Stimulated activated CD4-positive, alpha-beta T cell treated with anti-CD3 and anti-CD28 coated beads, Interleukin-12 subunit alpha, Interleukin-12 subunit beta, amount 100 ng/mL, for 48 hours (primary cell): Measurements from ENCODE around the gene CYYR1.

ENCODE experiments used
- DNase-seq, 3 donors: peaks; one replicate each; pipeline ENCODE4 v3.0.0-alpha.2; 2020; ENCODE audit warnings: low read depth in 2 of 3, low spot score in 1 of 3

Gene CYYR1

DNA sequence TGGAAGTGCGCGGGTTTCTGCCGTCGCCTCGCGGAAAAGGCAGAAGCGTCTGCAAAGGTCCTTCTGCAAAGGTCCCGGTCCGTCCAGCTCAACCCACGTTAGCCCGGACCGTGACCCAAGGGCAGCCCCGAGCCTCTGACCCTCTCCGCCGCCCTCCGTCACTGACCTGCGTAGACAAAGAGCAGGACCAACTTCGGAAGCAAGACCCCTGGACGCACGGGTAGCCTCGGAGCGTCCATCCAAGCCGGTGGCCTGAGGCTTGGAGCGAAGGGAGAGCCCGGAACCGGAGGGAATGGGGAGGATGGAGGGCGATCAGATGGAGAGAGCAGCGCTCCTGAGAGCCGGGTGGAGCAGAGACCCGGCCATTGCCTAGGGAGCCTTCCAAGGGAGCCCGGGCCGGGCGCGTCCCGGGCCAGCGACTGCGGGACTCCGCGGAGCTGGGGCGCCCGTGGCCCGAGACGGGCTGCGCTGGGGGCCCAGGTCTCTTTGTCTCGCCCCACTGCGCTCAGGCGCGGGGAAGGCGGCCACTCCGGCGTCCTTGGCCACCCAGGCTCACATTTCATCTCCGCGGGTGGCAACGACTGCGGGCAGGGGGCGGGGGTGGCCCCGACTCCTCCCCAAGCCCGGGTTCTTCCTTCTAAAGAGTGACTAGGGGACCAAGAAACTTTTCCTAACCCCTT, at the start of gene CYYR1:
CYYR1 (minus strand) TSS at position 585 of the 680 bp plus-strand sequence; CDS start at position 239, 346 bp downstream.
- DNase-seq: no peak

DNA sequence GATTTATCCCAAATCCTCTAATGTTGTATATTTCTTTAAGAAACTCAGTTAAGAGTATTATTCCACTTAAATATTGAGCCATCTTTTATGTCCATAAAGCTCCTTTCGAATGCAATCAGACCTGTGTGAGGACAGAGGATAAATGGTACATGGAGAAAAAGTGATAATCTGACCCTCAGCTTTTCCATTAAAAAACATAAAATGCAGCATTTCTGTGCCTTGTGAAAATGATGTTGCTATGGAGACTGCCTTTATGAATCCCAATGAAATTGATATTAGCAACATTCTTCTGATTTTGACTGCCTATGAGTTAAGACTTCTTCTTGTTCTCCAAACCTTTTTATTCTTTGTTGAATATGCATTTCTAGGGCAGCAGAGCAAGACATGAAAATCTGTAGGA, 44.1 kb upstream of the CYYR1 start:
- no peak for DNase-seq

DNA sequence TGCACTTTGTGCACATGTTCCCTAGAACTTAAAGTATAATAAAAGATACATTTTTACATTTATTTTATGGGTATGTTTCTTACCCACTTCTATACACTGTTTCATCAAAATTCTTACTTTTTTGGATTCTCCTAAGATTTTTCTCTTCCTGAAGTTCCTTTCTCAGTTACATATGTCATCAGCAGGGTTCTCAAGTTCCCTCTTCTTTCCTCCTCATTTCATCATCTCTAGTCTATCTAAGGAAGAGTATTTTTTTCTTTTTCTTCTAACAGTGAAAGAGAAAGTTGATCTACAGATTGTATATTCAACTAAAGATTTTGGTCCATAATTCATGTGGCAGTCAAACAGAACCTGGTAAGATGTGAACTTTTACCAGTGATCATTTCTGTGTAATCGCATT, 41.2 kb upstream of the CYYR1 start:
- DNase-seq: no peak

DNA sequence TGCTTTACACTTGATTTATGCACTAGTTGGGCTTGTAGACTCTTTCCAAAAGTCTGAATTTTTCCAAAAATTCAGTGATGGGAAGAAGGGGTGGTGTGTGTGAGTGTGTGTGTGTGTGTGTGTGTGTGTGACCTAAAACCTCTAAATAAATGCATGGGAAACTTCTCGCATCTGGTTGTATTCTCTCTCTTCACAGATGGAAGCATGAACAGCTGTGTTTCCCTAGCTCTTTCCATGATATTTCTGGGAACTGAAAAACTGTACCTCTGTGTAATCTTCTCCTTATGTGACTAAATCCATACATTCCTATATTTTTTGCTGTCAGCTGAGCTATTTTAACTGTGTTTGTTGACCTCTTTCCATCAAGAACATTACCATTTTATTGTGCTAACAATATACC, 26.2 kb upstream of the CYYR1 start:
- DNase-seq: no peak

DNA sequence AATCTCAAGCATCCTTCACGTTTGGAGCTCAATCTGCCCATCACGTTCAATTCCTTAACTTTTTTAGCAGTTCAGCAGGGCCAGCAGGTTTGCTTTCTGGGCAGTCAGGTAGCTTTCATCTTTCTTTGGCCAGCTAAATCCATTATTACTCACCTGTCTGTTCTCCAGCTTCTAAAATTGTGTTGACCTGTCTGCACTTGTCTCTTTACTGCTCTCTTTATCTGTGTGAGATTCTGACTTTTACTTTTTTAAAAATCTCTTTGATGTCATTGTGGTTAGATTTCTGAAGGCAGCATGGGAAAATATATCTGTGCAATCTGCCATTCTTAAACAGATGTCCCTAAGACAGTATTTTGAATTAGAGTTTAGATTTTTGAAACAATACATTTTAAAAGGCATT, 24.9 kb upstream of the CYYR1 start:
- DNase-seq: no peak

DNA sequence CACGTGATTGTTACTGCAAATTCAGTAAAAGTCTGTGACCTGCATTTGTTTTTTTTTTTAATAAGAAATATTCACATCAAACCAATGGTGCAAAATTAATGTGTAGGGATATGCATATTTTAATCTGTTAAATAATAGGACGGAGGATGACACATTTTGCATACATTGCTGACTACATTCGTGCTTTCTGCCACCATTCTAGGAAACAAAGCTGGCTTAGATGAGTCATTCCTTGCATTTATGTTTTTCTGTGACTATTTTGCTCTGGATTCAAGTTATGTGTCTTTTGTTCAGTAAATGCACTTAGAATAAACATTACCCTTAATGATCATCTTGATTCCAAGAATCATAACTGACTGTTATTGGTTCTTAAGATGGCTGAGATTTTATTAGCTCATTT, 23.9 kb upstream of the CYYR1 start:
- DNase-seq: no peak

DNA sequence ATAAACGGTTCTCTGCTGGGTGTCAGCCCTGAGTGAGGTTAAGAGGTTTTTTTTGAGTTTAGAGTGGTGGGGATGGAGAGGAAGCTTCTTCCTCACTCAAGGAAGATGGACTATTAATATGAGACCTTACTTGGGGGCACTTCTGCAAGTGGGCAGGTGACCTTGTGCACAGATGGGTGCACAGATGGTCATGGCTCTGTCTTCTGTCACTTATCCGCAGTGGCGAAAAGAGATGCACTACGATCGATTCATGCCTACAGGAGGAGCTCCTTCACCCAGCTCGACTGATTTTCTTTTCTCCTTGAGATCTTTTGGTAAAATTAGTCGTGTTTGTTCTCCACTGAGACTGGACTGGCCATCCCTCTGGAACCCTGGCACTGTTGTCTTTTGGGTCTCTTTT, 22.9 kb upstream of the CYYR1 start:
- no peak for DNase-seq

DNA sequence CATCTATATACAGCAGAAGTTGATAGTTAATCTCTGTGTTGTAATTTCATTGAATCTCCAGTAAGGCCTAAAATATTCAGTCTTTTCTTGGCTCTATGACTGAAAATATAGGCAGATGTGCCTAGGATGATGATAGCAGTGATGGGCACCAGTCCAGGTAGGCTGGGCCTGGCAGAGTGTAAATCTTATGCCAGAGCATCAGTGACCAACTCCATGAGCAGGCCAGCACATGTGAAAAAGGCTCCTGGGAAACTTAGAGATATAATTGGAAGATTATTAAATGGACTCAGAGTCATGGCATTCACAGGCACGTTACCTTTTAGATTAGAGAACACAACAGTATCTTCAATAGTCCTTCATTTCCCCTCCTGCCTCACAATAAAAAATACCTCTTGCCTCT, 20.7 kb upstream of the CYYR1 start:
- DNase-seq: no peak

DNA sequence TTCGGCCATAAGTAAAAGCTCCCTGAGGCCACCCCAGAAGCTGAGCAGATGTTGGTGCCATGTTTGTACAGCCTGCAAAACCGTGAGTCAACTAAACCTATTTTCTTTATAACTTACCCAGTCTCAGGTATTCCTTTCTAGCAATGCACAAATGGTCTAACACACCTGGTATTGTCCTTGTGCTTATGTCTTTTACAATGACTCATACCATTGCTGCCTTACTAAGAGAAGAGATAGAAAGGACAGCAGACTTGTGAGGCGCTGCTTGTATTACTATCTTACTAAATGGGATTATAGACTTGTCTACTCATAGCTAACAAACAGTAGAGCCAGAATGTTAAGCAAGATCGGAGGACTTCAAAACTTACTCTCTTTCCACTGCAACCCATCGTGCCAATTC, 18.5 kb upstream of the CYYR1 start:
- DNase-seq: no peak

DNA sequence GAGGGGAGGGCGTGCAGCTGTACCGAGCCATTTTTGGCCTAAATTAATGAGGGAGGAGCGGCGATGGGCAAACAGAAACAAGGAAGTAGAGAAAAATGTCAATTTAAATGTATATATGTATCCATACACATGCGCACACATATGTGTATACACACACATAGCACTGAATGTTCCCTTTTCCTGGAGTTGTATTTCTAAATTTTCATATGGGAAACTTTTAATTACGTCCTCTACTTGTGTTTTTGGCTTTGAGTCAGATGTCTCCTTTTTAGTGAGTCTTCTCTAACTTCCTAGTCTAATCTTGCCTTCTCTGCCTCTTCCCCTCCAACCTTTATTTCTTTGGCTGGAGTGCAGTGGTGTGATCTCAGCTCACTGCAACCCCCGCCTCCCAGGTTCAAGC, 15.4 kb upstream of the CYYR1 start:
- no peak for DNase-seq

DNA sequence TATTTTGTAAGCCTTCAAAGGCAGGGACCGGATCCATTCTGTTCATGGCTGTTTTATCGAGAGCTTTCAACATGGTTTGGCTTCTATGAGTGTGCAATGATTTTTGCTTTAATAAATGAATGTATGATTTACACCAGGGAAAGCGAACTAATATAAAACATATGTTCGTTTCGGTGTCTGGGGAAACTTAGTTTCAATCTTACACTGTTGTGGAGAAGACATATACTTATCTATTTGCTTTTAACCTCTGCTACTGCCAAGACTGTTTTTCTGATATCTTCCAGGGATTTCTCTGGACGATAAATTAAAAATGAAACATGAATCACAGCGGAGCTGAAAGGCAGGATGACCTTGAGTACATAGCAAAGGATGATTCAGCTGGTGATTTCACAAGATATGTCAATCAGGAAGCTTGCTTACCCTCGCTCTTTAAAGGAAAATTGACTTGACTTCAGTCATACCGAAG, 14.7 kb upstream of the CYYR1 start:
- no peak for DNase-seq

DNA sequence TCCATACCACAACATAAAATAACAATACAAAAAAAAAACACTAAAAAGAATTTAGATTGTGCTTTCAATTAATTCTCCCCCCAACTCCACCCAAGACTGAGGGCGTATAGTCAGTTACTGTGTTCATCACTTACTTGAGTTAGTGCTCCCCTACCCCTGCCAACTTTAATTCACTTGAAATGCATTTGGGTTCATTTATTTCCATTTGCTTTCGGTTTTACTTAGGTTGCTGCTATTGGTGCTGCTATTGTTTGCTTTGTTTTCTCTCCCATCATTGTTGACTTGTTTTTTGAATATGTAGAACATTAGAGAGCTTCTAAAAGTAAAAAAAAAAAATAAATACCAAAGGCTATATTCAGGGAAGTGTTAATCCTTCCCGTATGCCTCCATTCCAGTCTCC, 10.7 kb upstream of the CYYR1 start:
- DNase-seq: no peak

DNA sequence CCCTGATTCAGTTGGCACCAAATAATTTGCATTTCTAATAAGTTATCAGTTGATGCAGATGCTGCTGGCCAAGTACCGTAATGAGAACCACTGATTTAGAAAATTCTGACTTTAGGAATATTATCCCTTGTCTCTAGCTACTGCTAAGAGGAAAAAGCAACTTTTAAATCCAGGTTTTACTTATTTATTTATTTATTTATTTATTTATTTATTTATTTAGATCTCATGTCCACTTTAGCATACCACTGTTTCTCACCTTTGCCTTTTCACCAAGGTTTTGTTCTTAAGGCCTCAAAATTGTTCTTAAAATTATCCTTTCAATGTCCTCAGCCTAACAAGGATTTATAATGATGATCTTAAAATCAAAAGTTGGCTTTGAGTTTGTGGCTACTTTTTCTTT, 8.7 kb upstream of the CYYR1 start:
- no peak for DNase-seq

DNA sequence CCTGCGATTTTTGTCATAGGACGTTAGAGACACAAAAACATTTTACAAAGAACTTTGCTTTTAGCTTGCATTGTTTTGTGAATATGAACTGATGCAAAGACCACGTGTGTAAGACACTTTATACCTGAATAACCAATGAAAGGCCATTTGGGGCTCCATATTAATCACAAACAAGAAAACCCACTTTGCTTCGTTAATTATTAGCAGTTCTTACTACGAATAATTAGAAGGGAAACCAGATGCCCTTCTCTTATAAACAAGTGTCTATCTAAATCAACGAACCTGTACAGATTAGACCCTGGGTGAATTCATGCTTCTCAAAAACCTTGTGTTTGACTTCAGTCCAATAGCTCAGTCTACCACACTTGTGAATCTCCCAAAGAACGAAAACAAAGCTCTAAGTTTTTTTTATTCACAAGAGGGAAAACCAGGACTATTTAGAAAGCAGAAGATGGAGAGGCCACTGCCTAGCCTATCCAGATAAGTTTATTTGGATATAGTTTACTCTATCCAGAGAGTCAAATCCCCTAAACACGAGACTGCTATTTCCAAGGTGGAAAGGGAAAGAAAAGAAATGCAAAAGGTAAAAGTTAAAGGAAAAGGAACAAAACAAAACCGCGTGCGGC, 897 bp downstream of the CYYR1 start:
- DNase-seq: no peak

DNA sequence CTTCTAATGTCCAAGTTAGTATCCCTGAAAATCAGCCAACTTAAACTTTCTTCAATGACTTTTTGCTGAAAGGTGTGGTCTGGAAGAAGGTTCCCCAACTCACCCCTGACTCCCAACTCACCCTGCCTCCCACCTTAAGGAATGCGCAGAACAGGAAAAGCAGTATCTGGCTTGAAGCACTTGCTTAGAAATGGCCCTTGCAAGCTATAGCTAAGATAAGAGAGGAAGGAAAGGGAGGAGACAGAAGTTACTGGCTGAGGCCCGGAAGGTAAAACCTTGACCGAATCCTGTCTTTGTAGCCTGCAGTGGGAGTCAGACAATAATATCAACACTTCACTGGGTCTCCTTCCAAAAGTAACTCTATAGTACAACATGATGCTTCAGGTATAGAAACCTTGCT, 2.9 kb downstream of the CYYR1 start:
- DNase-seq: no peak

DNA sequence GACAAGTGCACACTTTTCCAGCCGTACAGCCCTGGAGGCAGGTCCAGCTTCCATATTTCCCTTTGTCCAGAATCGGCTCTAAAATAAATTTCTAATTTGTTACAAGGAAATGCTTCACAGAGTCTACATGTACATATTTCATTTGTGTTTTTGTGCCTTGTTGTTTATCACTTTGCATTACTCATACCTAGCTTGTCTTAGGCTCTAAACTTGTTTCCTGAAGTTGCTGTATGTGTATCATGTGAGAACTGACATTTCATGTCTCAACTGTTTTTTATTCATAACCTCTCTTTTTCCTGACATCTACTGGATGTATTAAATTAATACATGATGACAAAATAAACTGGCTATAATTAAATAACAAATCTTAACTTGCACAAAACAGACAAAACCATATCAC, 7.5 kb downstream of the CYYR1 start:
- no peak for DNase-seq

DNA sequence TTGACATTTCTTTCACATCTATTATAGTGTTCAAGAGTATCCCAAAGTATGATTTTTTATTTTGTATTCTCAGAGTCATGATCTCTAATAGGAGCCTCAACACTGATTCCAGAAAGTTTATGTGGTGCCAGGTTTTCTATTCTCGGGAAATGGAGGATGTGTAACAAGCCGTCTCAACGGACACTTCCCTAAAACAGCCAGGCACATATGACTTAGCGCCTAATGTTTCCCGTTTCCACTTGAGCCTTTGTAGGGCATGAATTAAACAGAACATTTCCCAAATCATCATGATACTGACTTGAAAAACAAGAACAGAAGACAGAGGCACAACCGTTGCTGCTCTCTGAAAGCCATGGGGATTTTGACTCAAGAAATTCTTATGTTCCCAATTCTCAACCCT, 8.0 kb downstream of the CYYR1 start:
- DNase-seq: no peak

DNA sequence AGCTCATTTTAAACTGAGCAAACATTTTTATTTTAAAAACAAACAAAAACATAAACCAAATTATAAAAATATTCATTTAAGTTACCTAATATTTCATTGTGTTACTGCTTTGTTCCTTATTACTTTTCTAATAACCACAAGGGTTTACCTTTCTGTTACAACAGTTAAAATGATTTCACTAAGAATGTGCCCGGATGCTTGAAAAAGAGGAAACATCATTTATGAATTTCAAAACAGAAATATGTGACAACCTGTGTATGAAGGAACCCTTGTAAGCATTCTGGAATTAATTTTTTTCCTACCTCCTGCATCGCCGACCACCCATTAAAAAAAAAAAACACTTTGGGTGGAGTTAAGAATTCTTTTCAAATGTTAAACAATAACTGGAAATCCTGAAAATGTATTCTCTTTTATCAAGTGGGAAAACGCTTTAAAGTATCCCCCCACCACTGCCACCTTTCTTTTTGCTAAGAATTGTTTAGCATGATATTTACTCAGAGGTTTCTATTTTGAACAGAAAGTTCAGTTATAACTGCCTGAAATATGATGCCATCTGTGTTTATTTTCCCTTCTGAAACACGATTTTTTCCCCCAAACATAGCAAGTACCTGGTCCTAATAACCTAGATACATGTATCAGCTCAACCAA, 9.1 kb downstream of the CYYR1 start:
- DNase-seq: no peak

DNA sequence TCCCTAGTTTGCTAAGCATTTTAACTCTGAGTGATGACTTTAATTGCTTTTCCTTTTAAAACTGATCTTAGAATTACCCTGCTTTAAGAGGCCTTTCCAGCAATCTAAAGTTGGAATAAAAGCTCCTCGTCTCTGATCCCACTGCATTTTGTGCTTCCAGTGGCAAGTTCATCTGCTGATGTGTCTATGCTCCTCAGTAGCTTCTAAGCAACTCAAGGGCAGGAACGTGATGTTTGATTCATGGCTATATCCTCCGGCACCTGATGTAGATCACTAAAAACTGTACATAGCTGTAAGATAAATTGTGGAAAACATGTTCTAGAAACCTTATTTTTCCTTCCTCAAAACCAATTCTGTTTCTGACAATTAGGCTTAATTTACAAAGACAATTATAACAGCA, 12.5 kb downstream of the CYYR1 start:
- no peak for DNase-seq

DNA sequence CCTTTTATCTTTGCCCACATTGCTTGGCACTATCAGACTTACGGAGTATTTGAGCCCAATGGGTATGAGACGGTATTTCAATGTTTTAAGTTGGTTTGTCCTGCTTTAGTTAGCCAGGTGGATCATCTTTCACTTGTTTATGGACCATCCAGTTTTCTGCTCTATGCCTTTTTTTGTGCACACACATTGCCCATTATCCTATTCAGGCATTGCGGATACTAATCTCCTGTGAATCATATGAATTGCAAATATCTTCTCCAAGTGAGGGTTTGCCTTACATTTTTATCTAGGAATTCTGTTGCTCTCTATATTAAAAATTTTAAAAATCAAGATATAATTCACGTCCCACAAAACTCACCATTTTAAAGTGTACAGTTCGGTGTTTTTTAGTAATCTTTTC, 14.0 kb downstream of the CYYR1 start:
- DNase-seq: no peak

DNA sequence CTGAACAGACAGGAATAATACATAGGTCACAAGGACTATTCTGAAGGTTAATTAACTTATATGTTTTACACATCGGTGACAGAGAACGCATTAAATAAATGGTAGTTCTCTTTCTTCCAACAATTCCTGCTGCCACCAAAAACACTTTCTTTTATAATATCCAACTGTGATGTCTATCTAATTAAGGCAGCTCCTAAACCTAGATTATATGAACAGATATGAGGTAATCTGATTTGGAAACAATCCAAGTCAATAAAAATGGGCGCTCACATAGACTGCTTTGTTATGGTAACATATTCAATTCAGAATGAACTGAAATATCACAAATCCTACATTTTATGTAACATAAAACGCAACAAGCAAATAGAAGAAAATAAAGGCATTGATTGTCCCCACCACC, 16.0 kb downstream of the CYYR1 start:
- DNase-seq: no peak

DNA sequence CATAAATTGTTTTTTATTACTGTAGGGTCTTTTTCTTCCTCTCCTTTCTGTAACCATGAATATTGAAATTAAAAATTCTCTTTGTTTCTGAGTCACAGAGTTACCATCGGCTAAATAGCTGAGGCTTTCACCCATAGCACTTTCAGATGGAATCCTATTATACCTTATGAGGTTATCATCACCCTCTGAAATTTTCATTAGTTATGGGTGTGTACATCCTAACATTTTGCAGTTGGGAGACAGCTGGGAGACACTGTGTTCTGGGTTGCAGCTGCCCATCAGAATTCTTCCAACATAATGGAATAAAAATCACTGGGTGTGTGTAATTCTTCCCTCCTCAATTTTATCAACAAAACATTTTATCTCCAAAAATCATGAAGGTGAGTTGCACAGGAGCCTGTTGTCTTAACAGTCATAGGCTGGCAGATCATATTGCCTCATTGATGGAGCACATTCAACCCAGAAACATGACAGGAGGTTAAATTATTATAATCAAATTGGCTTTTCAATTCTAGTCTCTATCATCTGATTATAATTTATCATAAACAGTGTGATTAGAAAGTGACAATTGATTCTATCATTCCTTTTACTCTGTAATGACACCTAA, 17.4 kb downstream of the CYYR1 start:
- DNase-seq: no peak
